MM.1S (cell line): ENCODE measurements around the gene CTNS.

Source experiments
- EZH2 ChIP-seq: fragments of 300-600 bp; sonication (generic); optimal IDR thresholded peaks from 2 replicates; pipeline ENCODE3; 2017; ENCODE audit warnings: low read depth, mild to moderate bottlenecking, antibody characterized with exemption, low read length, mixed read lengths
- TF ChIP-seq, protein P1 (sequence below): fragments of 300-600 bp; sonication (generic); IDR thresholded peaks from 2 replicates; pipeline ENCODE4 v1.5.1; 2016; ENCODE audit warnings: antibody characterized with exemption, low read length, mixed read lengths

DNA sequence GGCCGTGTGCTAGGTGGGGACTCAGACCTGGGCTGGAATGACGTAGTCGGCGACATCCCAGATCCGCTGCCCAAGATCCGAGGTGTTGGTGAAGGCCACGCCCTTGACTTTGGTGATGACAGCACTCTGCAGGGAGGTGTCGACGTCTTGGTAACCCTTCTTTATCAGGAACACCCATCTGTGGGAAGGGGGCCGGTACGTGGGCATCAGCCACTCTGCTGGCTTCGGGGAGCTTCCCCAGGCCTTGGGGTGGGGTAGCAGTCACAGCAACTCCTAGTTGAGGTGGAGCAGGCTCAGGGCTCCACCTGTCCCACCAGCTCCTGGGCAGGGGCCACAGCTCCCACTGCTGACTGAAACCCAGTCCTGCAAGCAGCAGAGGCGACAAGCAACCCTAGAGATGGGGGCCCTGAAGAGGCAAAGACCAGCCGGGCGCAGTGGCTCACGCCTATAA is 55.1 kb downstream of the CTNS start:
- TF ChIP-seq, protein P1, sequence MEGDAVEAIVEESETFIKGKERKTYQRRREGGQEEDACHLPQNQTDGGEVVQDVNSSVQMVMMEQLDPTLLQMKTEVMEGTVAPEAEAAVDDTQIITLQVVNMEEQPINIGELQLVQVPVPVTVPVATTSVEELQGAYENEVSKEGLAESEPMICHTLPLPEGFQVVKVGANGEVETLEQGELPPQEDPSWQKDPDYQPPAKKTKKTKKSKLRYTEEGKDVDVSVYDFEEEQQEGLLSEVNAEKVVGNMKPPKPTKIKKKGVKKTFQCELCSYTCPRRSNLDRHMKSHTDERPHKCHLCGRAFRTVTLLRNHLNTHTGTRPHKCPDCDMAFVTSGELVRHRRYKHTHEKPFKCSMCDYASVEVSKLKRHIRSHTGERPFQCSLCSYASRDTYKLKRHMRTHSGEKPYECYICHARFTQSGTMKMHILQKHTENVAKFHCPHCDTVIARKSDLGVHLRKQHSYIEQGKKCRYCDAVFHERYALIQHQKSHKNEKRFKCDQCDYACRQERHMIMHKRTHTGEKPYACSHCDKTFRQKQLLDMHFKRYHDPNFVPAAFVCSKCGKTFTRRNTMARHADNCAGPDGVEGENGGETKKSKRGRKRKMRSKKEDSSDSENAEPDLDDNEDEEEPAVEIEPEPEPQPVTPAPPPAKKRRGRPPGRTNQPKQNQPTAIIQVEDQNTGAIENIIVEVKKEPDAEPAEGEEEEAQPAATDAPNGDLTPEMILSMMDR = no peak
- no peak for TF ChIP-seq EZH2
